Raji (cell line): ENCODE measurements around the gene CGNL1.

Source experiments
- POLR2A ChIP-seq: IDR thresholded peaks from 2 replicates; pipeline ENCODE4 v1.6.1; 2011; ENCODE audit warnings: low read depth, low read length, control low read depth; ENCODE audit not compliant: insufficient read depth

CGNL1 gene

GRCh38 chr15:57595011-57595866 lies 218.9 kb downstream of the CGNL1 start:
- TF ChIP-seq POLR2A = no peak

GRCh38 chr15:57596301-57596855 lies 220.1 kb downstream of the CGNL1 start:
- no peak for TF ChIP-seq POLR2A

GRCh38 chr15:57596978-57597377 lies 220.7 kb downstream of the CGNL1 start:
- TF ChIP-seq POLR2A = no peak

GRCh38 chr15:57597431-57597830 lies 221.1 kb downstream of the CGNL1 start:
- TF ChIP-seq POLR2A = no peak

GRCh38 chr15:57598346-57598745 lies 222.0 kb downstream of the CGNL1 start:
- no peak for TF ChIP-seq POLR2A

GRCh38 chr15:57599296-57599810 lies 223.0 kb downstream of the CGNL1 start:
- no peak for TF ChIP-seq POLR2A

GRCh38 chr15:57600197-57600596 lies 223.9 kb downstream of the CGNL1 start:
- TF ChIP-seq POLR2A = no peak
